Measurements from ENCODE around the gene ISCA1.

GRCh38 chr9:86282077-86282978, at the start of gene ISCA1:
- no peak for TF ChIP-seq CTCF (conservative IDR thresholded peaks at IDR 0.05; ENCODE audit: low read depth, low read length)
- TF ChIP-seq EZH2 (IDR thresholded peaks at IDR 0.05; ENCODE audit: low read length, unreplicated experiment): no peak
- no peak for TF ChIP-seq EZH2phosphoT487 (IDR thresholded peaks at IDR 0.05; ENCODE audit: borderline replicate concordance, low read length)
